Body of pancreas (tissue), 4 donors: ENCODE results near the gene RIMBP3B.
"Not testable (repeated sequence)": the region's sequence is repeated elsewhere in the genome, so short reads cannot be mapped to it uniquely, and the experiment has no call there.

Experiments
- POLR2A ChIP-seq, 3 donors: fragments of 450-650 bp; IDR thresholded peaks; one replicate each; pipeline ENCODE4 v1.6.1; 2016; ENCODE audit warnings: antibody characterized with exemption in 3 of 3, mild to moderate bottlenecking in 2 of 3
- TF ChIP-seq, protein P1 (sequence below), 7 experiments: fragments of 450-650 bp in 4 of 7; fragments of 200-600 bp in 3 of 7; sonication (generic) in 3 of 7; IDR thresholded peaks; one replicate each; pipeline ENCODE4 v1.5.1; 2016 to 2019; ENCODE audit warnings: antibody characterized with exemption in 7 of 7

DNA sequence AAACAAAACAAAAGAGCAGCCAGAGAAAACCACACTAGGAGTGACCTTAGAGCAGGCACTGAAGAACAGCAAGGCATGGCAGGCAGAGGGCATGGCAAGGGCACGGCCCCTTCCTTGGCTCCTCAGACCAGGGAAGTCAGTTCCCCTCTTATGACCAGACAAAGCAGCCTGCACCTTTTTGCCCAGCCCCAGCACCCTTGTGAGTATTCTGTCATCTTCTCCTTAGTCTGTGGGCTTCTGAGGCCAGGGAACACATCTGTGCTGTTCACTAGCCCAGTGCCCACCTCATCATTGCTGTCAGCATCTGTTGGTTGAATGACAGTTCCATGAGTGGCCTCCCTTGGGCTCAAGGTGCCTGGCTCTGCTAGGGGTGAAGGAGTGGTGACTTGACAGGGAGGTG, 23.6 kb downstream of the RIMBP3B start:
- TF ChIP-seq, protein P1, sequence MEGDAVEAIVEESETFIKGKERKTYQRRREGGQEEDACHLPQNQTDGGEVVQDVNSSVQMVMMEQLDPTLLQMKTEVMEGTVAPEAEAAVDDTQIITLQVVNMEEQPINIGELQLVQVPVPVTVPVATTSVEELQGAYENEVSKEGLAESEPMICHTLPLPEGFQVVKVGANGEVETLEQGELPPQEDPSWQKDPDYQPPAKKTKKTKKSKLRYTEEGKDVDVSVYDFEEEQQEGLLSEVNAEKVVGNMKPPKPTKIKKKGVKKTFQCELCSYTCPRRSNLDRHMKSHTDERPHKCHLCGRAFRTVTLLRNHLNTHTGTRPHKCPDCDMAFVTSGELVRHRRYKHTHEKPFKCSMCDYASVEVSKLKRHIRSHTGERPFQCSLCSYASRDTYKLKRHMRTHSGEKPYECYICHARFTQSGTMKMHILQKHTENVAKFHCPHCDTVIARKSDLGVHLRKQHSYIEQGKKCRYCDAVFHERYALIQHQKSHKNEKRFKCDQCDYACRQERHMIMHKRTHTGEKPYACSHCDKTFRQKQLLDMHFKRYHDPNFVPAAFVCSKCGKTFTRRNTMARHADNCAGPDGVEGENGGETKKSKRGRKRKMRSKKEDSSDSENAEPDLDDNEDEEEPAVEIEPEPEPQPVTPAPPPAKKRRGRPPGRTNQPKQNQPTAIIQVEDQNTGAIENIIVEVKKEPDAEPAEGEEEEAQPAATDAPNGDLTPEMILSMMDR (IDR thresholded peaks at IDR 0.05): not testable (repeated sequence)
- TF ChIP-seq POLR2A (IDR thresholded peaks at IDR 0.05): not testable (repeated sequence)
